ENCODE measurements around the gene TPX2.
"Not testable (repeated sequence)": the region's sequence is repeated elsewhere in the genome, so short reads cannot be mapped to it uniquely, and the experiment has no call there.

TPX2 gene

GRCh38 chr20:31827059-31827458, 88.0 kb downstream of the TPX2 start:
- H3K27ac ChIP-seq: no peak overlapping the region
- DNase-seq (ENCODE audit: low read depth, low spot score): no peak

GRCh38 chr20:31828016-31828415, 88.9 kb downstream of the TPX2 start:
- H3K27ac ChIP-seq; DNase-seq (ENCODE audit: low read depth, low spot score): not testable (repeated sequence)

GRCh38 chr20:31829731-31830130, 90.6 kb downstream of the TPX2 start:
- no peak overlapping the region for H3K27ac ChIP-seq
- DNase-seq (ENCODE audit: low read depth, low spot score): no peak

GRCh38 chr20:31830406-31830981, 91.4 kb downstream of the TPX2 start:
- H3K27ac ChIP-seq: no peak overlapping the region
- no peak for DNase-seq (ENCODE audit: low read depth, low spot score)

- no peak for DNase-seq (ENCODE audit: low read depth, low spot score)
These were observed 92.1 kb downstream of the TPX2 start for GRCh38 chr20:31831211-31831610.

GRCh38 chr20:31831771-31832306, 92.7 kb downstream of the TPX2 start:
- no peak for DNase-seq (ENCODE audit: low read depth, low spot score)
- no peak overlapping the region for H3K27ac ChIP-seq

More at GRCh38 chr20:31831211-31831610, 92.1 kb downstream of the TPX2 start:
- no peak overlapping the region for H3K27ac ChIP-seq

- no peak overlapping the region for H3K27ac ChIP-seq
- DNase-seq (ENCODE audit: low read depth, low spot score): no peak
These were observed 94.2 kb downstream of the TPX2 start for GRCh38 chr20:31833130-31833930.

GRCh38 chr20:31833931-31834521, 94.9 kb downstream of the TPX2 start:
- no peak overlapping the region for H3K27ac ChIP-seq
- DNase-seq (ENCODE audit: low read depth, low spot score): no peak

- DNase-seq (ENCODE audit: low read depth, low spot score): no peak
- H3K27ac ChIP-seq: no peak overlapping the region
These were observed 96.5 kb downstream of the TPX2 start for GRCh38 chr20:31835554-31835953.

- no peak overlapping the region for H3K27ac ChIP-seq
- DNase-seq (ENCODE audit: low read depth, low spot score): peak; percentile 27
These were observed 97.1 kb downstream of the TPX2 start for GRCh38 chr20:31835977-31836852.

- no peak for DNase-seq (ENCODE audit: low read depth, low spot score)
- H3K27ac ChIP-seq: no peak overlapping the region
These were observed 97.9 kb downstream of the TPX2 start for GRCh38 chr20:31836853-31837608.

- H3K27ac ChIP-seq: no peak overlapping the region
- DNase-seq (ENCODE audit: low read depth, low spot score): no peak
These were observed 98.9 kb downstream of the TPX2 start for GRCh38 chr20:31837896-31838397.

- DNase-seq (ENCODE audit: low read depth, low spot score): no peak
- H3K27ac ChIP-seq: no peak overlapping the region
These were observed 99.7 kb downstream of the TPX2 start for GRCh38 chr20:31838646-31839292.

- DNase-seq (ENCODE audit: low read depth, low spot score): no peak
- no peak overlapping the region for H3K27ac ChIP-seq
These were observed 100.8 kb downstream of the TPX2 start for GRCh38 chr20:31839782-31840487.

GRCh38 chr20:31840906-31841816, 102.1 kb downstream of the TPX2 start:
- DNase-seq (ENCODE audit: low read depth, low spot score): no peak
- no peak overlapping the region for H3K27ac ChIP-seq

- H3K27ac ChIP-seq: no peak overlapping the region
- no peak for DNase-seq (ENCODE audit: low read depth, low spot score)
These were observed 102.8 kb downstream of the TPX2 start for GRCh38 chr20:31841928-31842327.

- DNase-seq (ENCODE audit: low read depth, low spot score): no peak
- no peak overlapping the region for H3K27ac ChIP-seq
These were observed 103.5 kb downstream of the TPX2 start for GRCh38 chr20:31842471-31843157.
